GM19035 (cell line): Measurements from ENCODE around the gene TRIM26.
"Not testable (repeated sequence)": the region's sequence is repeated elsewhere in the genome, so short reads cannot be mapped to it uniquely, and the experiment has no call there.

ENCODE experiments used
- ATAC-seq: cut with Tn5 transposase; IDR thresholded peaks from one replicate; pipeline ENCODE4 v1.9.1; 2021; ENCODE audit not compliant: unreplicated experiment

The TRIM26 gene

GRCh38 chr6:30154709-30155519, 58.3 kb downstream of the TRIM26 start:
- no peak for ATAC-seq

- no peak for ATAC-seq
Measured at GRCh38 chr6:30154061-30154460, 59.1 kb downstream of the TRIM26 start.

- ATAC-seq: no peak
Measured at GRCh38 chr6:30152910-30153610, 60.1 kb downstream of the TRIM26 start.

GRCh38 chr6:30152016-30152673, 61.1 kb downstream of the TRIM26 start:
- no peak for ATAC-seq

GRCh38 chr6:30151580-30151979, 61.6 kb downstream of the TRIM26 start:
- ATAC-seq: no peak

GRCh38 chr6:30150671-30151395, 62.4 kb downstream of the TRIM26 start:
- ATAC-seq: no peak

- ATAC-seq: no peak
Measured at GRCh38 chr6:30149858-30150550, 63.2 kb downstream of the TRIM26 start.

- ATAC-seq: no peak
Measured at GRCh38 chr6:30149234-30149633, 64.0 kb downstream of the TRIM26 start.

- no peak for ATAC-seq
Measured at GRCh38 chr6:30147096-30147495, 66.1 kb downstream of the TRIM26 start.

- ATAC-seq: no peak
Measured at GRCh38 chr6:30145818-30146217, 67.4 kb downstream of the TRIM26 start.

- ATAC-seq: no peak
Measured at GRCh38 chr6:30144811-30145210, 68.4 kb downstream of the TRIM26 start.

GRCh38 chr6:30143780-30144179, 69.4 kb downstream of the TRIM26 start:
- no peak for ATAC-seq

- ATAC-seq: no peak
Measured at GRCh38 chr6:30142665-30143064, 70.5 kb downstream of the TRIM26 start.

- ATAC-seq: not testable (repeated sequence)
Measured at GRCh38 chr6:30140240-30140639, 73.0 kb downstream of the TRIM26 start.

GRCh38 chr6:30136570-30137286, 76.5 kb downstream of the TRIM26 start:
- ATAC-seq: no peak

- ATAC-seq: no peak
Measured at GRCh38 chr6:30135757-30136156, 77.4 kb downstream of the TRIM26 start, which contains the start of gene TRIM40. Gene TRIM40 (plus strand): TSS chr6:30136140. CDS start chr6:30137037, 897 bp downstream.

GRCh38 chr6:30135147-30135546, 78.1 kb downstream of the TRIM26 start:
- no peak for ATAC-seq
